AG09319 (cell line): ENCODE measurements around the gene CST9.

Experiments used
- DNase-seq: peaks from one replicate; pipeline ENCODE4 v3.0.0-alpha.2; 2010; ENCODE audit warnings: low read depth; ENCODE audit errors: extremely low read depth
- TF ChIP-seq, protein P1 (sequence below): IDR thresholded peaks from 2 replicates; pipeline ENCODE4 v1.5.1; 2011; ENCODE audit warnings: low read depth, mild to moderate bottlenecking, inconsistent platforms, low read length, moderate library complexity

The CST9 gene

DNA sequence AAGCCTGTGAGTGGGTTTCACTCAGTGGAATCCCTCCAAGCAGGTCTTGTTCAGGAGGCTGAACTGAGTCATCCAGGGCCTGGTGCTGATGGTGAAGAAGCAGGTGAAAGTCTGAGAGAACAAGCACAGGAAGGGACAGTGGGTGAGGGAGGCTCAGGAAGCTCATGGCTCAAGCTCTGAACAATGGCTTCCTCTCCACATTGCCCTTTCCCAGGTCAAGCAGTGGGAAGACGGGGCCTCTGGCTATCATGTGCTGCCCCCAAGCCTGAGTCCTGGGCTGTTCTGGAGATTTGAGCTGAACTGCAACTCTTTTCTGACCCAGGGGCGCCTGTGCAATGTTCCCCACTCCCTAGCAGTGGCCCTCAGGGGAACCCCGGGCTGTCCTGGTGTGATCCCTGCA lies 40.8 kb downstream of the CST9 start:
- no peak for DNase-seq
- TF ChIP-seq, protein P1, sequence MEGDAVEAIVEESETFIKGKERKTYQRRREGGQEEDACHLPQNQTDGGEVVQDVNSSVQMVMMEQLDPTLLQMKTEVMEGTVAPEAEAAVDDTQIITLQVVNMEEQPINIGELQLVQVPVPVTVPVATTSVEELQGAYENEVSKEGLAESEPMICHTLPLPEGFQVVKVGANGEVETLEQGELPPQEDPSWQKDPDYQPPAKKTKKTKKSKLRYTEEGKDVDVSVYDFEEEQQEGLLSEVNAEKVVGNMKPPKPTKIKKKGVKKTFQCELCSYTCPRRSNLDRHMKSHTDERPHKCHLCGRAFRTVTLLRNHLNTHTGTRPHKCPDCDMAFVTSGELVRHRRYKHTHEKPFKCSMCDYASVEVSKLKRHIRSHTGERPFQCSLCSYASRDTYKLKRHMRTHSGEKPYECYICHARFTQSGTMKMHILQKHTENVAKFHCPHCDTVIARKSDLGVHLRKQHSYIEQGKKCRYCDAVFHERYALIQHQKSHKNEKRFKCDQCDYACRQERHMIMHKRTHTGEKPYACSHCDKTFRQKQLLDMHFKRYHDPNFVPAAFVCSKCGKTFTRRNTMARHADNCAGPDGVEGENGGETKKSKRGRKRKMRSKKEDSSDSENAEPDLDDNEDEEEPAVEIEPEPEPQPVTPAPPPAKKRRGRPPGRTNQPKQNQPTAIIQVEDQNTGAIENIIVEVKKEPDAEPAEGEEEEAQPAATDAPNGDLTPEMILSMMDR, result no peak

DNA sequence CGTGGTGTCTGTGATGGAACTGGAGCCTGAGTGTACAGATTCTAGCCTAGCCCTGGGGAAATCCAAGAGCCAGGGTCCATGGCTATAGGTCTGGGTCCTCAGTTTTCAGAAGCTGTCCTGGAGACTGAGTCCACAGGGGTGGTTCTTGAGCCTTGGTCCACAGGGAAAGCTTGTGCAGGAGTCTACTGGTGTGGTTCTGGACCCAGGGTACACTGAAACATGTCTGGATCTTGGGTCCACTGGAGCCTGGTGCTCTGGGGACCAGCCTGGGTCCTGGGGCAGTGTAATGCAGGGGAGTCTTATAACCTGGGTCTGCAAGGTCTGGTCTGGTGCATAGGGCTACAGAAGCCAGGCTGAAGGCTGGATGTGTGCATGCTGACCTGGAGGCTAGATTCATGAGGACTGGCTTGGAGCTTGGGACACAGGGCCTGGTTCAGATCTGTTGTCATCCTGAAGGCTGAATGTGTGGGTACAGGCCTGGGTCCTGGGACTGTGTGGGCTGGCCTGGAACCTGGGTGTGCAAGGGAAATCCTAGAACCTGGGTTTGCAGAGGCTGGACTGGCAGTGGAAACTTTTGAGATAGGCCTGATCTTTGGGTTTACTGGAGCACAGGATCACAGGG lies 42.9 kb downstream of the CST9 start:
- TF ChIP-seq, protein P1, result no peak
- no peak for DNase-seq

DNA sequence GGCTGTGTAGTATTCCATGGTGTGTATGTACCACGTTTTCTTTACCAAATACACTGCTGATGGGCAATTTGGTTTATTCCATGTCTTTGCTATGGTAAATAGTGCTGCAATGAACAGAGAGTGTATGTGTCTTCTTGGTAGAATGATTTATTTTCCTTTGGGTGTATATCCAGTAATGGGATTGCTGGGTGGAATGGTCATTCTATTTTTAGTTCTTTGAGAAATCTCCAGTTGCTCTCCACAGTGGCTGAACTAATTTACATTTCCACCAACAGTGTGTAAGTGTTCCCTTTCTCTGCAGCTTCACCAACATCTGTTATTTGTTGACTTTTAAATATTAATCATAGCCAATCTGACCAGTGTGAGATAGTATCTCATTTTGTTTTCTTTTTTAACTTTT lies 51.3 kb downstream of the CST9 start:
- TF ChIP-seq, protein P1, result no peak

More for the DNA sequence above, 51.3 kb downstream of the CST9 start:
- DNase-seq, result no peak
